ENCODE measurements around the gene TTC39C. TPM values are rescaled to one million over a fixed set of nuclear protein-coding genes. Genes with fewer than 3 reads are reported as not detected.
A peak's percentile ranks its signal among the peaks of the same experiment; 100 is the strongest.
"Not testable (repeated sequence)": the region's sequence is repeated elsewhere in the genome, so short reads cannot be mapped to it uniquely, and the experiment has no call there.

TTC39C gene
- polyA plus RNA-seq, 4 donors, result 7.5 to 12.1 (median 8.6) TPM

- DNase-seq (ENCODE audit: low read depth in 4 of 4, low spot score in 3 of 4), result peak in 3 of 4 donors; percentile 44 to 63 (median 47)
Measured at GRCh38 chr18:24118750-24119577, 104.4 kb downstream of the TTC39C start.

GRCh38 chr18:24120676-24121075 is 106.1 kb downstream of the TTC39C start:
- DNase-seq (ENCODE audit: low read depth in 4 of 4, low spot score in 3 of 4), result no peak

- no peak for DNase-seq (ENCODE audit: low read depth in 4 of 4, low spot score in 3 of 4)
Measured at GRCh38 chr18:24121625-24122024, 107.1 kb downstream of the TTC39C start.

DNA sequence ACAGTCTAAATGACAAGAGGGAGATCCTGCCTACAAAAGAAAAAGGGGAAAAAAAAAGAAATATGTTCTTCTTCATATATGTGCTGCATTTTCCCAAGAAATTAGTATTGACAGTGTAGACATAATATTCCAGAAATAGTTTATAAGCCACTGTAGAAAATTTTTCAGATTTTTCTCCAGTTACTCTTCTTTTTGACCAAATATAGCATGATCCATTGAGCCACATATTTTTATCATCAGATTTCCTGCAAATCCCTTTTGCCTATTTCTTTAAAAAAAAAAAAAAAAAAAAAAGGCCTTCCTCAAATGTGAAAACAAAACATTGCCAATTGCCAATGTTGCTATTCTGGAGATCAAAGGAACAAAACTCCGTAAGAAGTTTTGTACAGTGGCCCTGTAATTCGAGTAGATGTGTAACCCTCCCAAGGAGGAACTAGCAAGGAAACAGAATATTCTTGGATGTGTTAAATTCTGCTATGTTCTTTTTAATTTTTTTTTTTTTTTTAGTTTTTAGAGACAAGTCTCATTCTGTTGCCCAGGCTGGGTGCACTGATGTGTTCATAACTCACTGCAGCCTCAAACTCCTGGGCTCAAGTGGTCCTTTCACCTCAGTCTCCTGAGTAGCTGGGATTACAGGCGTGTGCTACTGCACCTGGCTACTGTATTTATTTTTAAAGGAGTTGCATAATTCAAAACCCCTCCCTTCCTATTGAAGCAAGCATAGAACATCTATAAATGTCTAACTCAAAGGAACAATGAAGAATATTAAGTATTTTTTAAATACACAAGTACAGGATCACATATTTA is 111.8 kb downstream of the TTC39C start:
- DNase-seq (ENCODE audit: low read depth in 4 of 4, low spot score in 3 of 4), result no peak

DNA sequence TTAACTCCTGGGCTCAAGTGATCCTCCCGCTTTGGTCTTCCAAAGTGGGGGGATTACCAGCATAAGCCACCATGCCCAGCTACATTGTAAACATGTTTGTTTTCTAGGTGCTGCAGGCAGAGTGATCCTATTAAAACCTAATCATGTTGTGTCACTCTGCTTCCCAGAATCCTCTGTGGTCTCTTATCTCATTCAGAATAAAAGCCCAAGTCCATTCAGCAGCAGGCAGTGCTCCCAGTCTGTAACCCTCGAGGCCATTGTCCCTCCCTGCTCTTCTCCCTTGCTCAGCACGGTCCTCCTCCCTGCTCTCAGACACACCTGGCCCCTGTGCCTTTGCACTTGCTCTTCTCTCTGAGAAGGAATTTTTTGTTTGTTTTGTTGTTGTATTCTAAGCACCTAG is 113.2 kb downstream of the TTC39C start:
- no peak for DNase-seq (ENCODE audit: low read depth in 4 of 4, low spot score in 3 of 4)

DNA sequence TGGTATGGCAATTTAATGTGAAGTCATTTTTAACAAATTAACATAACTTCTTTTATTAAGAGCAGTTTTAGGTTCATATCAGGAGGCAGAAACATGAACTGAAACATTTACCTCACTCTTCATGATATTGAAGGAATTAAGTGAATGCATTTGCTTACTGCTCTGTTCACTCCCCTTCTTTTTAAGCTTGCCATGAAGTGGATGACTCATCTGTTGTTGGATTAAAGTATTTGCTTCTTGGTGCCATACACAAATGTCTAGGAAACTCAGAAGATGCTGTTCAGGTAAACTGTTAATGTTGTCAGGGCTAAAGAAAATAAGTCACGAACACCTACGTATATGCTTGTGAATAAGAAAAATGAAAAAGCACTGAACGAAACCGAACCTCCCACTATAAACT is 114.1 kb downstream of the TTC39C start:
- DNase-seq (ENCODE audit: low read depth in 4 of 4, low spot score in 3 of 4), result no peak

GRCh38 chr18:24130494-24130893 is 115.9 kb downstream of the TTC39C start:
- DNase-seq (ENCODE audit: low read depth in 4 of 4, low spot score in 3 of 4), result no peak

DNA sequence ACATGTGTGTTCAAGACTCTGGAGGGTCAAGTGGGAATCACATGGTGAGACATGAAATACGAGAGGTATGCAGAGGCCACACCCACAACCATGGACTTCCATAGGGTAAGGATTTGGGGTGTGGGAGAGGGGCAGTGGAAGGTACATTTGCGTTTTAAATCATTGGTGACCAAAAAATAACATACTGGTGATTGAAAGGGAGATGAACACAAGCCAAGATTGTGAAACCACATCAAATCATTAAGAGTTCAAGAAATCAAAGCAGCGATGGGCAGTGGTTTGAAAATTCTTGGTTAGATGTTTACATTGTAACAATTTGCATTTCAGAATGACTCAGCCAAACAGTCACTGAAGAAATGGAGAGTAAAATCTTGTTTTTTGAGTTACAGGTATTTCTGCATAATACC is 122.4 kb downstream of the TTC39C start:
- DNase-seq (ENCODE audit: low read depth in 4 of 4, low spot score in 3 of 4), result no peak

- no peak for DNase-seq (ENCODE audit: low read depth in 4 of 4, low spot score in 3 of 4)
Measured at GRCh38 chr18:24138409-24138788, 123.8 kb downstream of the TTC39C start.

DNA sequence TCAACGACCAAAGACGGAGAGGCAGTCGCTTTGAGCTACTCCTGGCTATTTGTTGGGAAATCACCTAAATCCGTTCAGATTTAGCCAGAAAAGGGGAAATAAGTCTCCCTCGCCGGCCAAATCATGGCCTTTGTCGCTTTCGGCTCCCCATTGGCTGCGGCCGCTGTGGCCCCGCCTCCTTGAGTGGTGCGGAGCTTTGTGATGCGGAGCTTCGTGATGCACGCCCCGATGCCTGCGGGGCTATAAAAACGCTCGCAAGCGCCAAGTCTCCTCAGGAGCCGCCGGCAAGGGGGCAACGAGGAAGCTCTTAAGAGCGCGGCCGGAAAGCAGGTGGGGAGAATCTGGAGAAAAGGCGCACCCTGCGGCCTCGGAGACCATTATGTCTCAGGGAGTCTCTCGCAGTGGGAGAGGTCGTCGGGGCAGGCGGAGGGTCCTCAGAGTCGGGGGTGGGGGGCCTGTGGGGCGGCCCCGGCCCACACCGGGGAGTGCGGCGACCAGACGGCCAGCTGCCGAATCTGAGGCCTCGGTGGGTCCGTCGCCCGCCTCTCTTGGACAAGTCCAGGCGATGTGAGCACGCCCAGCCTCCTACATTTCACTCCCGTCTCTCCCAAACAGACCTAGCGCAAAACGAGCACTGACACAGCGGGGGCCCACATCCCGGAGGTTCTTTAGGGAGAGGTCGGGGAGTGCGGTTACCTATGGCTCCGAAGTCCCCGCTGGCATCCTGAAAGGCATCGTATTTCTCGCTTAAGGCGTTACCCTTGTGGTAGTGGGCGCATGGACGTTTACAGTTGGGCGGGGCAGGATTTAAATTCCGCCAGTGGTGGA is 124.4 kb downstream of the TTC39C start, which contains the start of gene CABYR:
TSS of gene CABYR (plus strand) at position 274 of the 828 bp plus-strand sequence. CDS start 4,053 bp downstream, outside the sequence.
- peak in 3 of 4 donors; percentile 50 to 57 (median 53) for DNase-seq (ENCODE audit: low read depth in 4 of 4, low spot score in 3 of 4)

DNA sequence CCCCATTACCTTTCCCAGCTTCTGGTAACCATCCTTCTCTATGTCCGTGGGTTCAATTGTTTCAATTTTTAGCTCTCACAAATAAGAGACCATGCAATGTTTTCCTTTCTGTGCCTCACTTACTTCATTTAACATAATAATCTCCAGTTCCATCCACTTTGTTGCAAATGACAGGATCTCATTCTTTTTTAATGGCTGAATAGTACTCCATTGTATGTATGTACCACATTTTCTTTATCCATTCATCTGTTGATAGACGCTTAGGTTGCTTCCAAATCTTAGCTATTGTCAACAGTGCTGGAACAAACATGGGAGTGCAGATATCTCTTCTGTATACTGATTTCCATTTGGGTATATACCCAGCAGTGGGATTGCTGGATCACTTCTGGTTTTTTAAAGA is 126.1 kb downstream of the TTC39C start:
- DNase-seq (ENCODE audit: low read depth in 4 of 4, low spot score in 3 of 4), result no peak

DNA sequence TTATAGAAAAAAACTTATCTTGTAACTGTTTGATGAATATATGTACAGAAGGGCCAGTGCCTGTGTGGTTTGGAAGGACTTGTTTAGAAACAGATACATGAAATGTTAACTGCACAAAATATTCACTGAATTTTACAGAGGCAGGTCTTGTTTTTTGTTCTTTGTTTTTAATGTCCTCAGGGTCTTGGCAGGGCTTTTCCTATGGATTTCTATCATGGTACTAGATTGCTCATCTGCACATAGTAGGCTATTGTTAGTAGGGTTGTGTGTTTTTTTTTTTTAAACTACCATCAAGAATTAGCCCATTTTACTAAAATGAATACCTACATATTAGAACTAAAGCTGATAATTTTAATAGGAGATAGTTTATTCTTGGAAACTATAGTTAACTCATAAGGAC is 127.8 kb downstream of the TTC39C start:
- no peak for DNase-seq (ENCODE audit: low read depth in 4 of 4, low spot score in 3 of 4)

DNA sequence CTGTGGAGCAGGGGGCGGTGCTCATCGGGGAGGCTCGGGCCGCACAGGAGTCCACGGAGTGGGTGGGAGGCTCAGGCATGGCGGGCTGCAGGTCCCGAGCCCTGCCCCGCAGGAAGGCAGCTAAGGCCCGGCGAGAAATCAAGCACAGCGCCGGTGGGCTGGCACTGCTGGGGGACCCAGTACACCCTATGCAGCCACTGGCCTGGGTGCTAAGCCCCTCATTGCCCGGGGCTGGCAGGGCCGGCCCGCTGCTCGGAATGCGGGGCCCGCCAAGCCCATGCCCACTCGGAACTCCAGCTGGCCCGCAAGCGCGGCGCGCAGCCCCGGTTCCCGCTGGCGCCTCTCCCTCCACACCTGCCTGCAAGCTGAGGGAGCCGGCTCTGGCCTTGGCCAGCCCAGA is 135.0 kb downstream of the TTC39C start:
- not testable (repeated sequence) for DNase-seq (ENCODE audit: low read depth in 4 of 4, low spot score in 3 of 4)

DNA sequence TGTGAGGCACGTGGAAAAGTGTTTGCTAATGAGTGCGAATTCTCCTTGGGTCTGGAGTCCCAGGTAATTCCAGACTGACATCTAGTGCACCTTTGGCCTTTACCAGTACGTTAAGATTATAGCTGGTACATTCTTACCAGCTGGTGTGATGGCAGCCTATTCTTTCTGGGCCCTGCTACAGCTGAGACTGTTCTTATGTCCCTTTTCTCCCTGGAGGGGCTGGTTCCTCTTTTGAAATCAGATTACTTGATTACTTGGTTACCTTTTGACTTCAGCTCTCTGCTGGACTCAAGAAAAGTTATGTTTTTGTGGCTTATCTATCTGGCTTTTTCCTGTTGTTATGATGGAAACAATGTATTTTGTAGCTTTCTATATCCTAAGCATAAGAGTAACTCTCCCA is 138.8 kb downstream of the TTC39C start:
- DNase-seq (ENCODE audit: low read depth in 4 of 4, low spot score in 3 of 4), result no peak

- DNase-seq (ENCODE audit: low read depth in 4 of 4, low spot score in 3 of 4), result no peak
Measured at GRCh38 chr18:24157855-24158254, 143.3 kb downstream of the TTC39C start.

DNA sequence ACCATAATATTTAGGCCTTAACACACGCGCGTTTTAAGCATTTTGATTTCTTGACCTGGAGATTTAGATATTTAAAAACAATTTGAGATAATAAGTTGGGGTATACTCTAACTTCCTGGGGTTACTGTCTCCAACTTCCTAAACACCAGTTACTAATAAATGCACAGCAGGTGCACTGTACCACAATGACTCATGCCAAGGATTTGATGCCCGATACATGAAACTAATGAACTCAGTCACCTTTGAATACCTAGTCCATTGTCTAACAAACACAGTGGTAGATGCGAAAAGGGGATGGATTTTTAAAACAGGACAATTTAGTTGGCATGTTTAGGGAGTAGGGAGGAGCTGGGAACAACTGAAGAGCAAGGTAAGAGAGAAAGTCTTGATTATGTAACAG is 145.5 kb downstream of the TTC39C start:
- DNase-seq (ENCODE audit: low read depth in 4 of 4, low spot score in 3 of 4), result no peak

- DNase-seq (ENCODE audit: low read depth in 4 of 4, low spot score in 3 of 4), result no peak
Measured at GRCh38 chr18:24161304-24161703, 146.8 kb downstream of the TTC39C start.

DNA sequence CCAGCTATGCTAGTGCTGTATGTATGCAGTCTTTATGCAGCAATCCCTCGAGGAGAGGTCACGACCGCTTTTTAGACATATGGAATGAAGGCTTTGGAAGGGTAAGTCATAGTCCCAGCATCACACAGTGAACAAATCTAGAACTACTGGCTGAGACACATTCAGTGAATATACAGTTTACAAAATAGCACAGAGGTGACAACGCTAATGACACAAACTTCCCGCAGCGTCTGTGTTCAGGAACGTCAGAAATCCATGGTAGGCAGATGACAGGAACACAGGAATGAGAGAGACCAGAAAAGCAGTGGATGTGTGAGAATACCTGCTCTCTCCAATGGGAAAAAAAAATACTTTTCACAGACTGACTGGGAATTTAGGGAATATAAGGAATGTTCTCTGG is 153.9 kb downstream of the TTC39C start:
- no peak for DNase-seq (ENCODE audit: low read depth in 4 of 4, low spot score in 3 of 4)

DNA sequence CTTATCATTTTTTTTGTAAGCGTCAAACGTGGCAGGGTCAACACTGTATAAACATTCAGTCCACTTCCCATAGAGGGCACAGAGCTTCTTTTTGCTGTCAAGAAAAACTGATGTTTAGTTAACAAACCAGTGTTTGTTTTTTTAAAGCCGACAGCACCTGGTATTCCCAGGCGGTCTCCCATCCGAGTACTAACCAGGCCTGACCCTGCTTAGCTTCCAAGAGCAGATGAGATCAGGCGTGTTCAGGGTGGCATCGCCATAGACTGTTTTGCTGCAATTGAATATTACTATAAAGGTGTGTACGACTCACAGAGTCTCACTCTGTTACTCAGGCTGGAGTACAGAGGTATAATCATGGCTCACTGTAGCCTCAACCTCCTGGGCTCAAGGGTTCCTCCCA is 155.8 kb downstream of the TTC39C start:
- DNase-seq (ENCODE audit: low read depth in 4 of 4, low spot score in 3 of 4), result no peak

DNA sequence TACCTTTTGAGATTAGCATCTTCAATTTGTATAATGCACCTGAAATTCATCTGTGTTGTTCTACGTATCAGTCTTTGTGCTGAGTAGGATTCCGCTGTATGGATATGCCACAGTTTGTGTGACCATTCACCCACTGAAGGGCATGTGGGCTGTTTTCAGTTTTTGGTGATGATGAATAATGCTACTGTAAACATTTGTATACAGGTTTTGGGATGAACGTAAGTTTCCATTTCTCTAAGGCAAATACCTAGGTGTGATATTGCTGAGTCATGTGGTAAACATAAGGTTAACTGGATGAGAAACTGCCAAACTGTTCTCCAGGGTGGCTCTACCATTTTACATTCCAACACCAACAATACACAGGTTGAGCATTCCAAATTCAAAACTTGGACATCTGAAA is 159.4 kb downstream of the TTC39C start:
- DNase-seq (ENCODE audit: low read depth in 4 of 4, low spot score in 3 of 4), result no peak
